ENCODE data around the gene ZNF367. TPM values are rescaled to one million over a fixed set of nuclear protein-coding genes. Genes with fewer than 3 reads are reported as not detected.

ZNF367 gene
- total and polyA plus RNA-seq, 9 of the 15 experiments (the other 6 are each of a cell fraction or from before 2014, with no cell fraction given), result 2.7 to 14.4 (median 10.0) TPM

DNA sequence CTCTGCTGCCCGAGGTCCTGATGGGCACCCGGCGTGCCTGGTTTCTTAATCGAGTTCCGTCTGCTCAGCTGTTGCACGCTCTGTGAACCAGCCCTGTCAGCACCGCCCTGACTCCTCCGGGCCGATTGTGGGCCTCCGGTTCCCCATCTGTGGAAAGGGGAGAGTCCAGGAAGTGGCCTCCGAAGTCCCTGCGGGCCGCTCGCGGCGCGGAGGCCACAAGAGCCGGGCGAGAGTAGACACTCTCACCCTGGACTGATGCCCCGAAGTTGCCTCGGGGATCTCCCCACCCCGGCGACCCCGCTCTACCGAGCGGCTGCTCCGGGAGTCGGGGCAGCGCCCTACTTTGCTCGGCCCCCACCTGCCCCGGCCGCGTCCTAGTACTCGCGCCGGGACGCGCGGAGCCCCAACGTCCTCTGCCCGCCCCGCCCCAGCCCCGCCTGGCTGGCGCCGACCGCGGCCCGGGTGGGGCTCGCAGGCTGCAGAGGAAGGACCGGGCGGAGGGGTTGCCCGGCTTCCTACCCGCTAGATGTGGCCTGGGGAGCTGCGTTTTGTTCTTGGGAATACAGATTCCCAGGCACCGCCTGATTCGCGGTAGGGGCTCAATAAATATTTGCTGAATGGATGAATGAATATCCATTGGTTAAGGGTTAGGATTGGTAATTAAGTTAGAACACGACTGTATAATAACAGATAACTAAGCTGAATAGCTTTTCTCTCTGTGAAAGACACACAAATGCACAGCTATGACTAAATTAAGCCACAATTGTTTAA is 935 bp upstream of the ZNF367 start (continued):
- TF ChIP-seq, protein P1, sequence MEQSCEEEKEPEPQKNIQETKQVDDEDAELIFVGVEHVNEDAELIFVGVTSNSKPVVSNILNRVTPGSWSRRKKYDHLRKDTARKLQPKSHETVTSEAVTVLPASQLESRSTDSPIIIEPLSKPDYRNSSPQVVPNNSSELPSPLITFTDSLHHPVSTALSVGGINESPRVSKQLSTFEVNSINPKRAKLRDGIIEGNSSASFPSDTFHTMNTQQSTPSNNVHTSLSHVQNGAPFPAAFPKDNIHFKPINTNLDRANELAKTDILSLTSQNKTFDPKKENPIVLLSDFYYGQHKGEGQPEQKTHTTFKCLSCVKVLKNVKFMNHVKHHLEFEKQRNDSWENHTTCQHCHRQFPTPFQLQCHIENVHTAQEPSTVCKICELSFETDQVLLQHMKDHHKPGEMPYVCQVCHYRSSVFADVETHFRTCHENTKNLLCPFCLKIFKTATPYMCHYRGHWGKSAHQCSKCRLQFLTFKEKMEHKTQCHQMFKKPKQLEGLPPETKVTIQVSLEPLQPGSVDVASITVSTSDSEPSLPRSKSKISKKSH (CRISPR knock-in tag; IDR thresholded peaks at IDR 0.05), result no peak
- TF ChIP-seq ZNF134 (CRISPR knock-in tag; conservative IDR thresholded peaks at IDR 0.05), result no peak
- TF ChIP-seq SMC3 (conservative IDR thresholded peaks at IDR 0.05; ENCODE audit: insufficient read depth, low read depth, low read length), result no peak
- no peak for TF ChIP-seq NCOA1 (IDR thresholded peaks at IDR 0.05; ENCODE audit: low read depth)
- no peak for TF ChIP-seq ZNF212 (CRISPR knock-in tag; IDR thresholded peaks at IDR 0.05)
- no peak for TF ChIP-seq SMARCE1 (IDR thresholded peaks at IDR 0.05)
- no peak for TF ChIP-seq HDAC8 (tag; IDR thresholded peaks at IDR 0.05)
- peak; percentile 42 for TF ChIP-seq POLR2B (IDR thresholded peaks at IDR 0.05; ENCODE audit: low read depth, partially characterized antibody)
- no peak for TF ChIP-seq TEAD4 (IDR thresholded peaks at IDR 0.05; ENCODE audit: low read length)
- no peak for TF ChIP-seq TEAD4 (CRISPR knock-in tag; IDR thresholded peaks at IDR 0.05; ENCODE audit: borderline replicate concordance)
- 0 out of 2 replicates have a peak, but pooled peaks have one; percentile 3 for TF ChIP-seq MXI1 (IDR thresholded peaks at IDR 0.05; ENCODE audit: low read depth, low read length)
- TF ChIP-seq, protein P2, sequence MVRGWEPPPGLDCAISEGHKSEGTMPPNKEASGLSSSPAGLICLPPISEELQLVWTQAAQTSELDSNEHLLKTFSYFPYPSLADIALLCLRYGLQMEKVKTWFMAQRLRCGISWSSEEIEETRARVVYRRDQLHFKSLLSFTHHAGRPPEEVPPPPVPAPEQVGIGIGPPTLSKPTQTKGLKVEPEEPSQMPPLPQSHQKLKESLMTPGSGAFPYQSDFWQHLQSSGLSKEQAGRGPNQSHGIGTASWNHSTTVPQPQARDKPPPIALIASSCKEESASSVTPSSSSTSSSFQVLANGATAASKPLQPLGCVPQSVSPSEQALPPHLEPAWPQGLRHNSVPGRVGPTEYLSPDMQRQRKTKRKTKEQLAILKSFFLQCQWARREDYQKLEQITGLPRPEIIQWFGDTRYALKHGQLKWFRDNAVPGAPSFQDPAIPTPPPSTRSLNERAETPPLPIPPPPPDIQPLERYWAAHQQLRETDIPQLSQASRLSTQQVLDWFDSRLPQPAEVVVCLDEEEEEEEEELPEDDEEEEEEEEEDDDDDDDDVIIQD (CRISPR knock-in tag; IDR thresholded peaks at IDR 0.05), result no peak
- TF ChIP-seq YBX1 (IDR thresholded peaks at IDR 0.05), result no peak
- no peak; the same call in 1 of the 2 replicates for TF ChIP-seq THRAP3 (IDR thresholded peaks at IDR 0.05; ENCODE audit: borderline replicate concordance)
- no peak for TF ChIP-seq SMAD3 (CRISPR knock-in tag; conservative IDR thresholded peaks at IDR 0.05)
- TF ChIP-seq MEF2A (IDR thresholded peaks at IDR 0.05; ENCODE audit: control insufficient read depth, low read depth, low read length), result no peak
- TF ChIP-seq, protein P3, sequence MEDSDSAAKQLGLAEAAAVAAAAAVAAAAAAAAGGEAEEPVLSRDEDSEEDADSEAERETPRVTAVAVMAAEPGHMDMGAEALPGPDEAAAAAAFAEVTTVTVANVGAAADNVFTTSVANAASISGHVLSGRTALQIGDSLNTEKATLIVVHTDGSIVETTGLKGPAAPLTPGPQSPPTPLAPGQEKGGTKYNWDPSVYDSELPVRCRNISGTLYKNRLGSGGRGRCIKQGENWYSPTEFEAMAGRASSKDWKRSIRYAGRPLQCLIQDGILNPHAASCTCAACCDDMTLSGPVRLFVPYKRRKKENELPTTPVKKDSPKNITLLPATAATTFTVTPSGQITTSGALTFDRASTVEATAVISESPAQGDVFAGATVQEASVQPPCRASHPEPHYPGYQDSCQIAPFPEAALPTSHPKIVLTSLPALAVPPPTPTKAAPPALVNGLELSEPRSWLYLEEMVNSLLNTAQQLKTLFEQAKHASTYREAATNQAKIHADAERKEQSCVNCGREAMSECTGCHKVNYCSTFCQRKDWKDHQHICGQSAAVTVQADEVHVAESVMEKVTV (CRISPR knock-in tag; IDR thresholded peaks at IDR 0.05), result no peak
- TF ChIP-seq PRMT5 (CRISPR knock-in tag; IDR thresholded peaks at IDR 0.05), result no peak
- TF ChIP-seq, protein P4, sequence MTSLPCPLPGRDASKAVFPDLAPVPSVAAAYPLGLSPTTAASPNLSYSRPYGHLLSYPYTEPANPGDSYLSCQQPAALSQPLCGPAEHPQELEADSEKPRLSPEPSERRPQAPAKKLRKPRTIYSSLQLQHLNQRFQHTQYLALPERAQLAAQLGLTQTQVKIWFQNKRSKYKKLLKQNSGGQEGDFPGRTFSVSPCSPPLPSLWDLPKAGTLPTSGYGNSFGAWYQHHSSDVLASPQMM (CRISPR knock-in tag; IDR thresholded peaks at IDR 0.05), result no peak
- TF ChIP-seq ZNF695 (CRISPR knock-in tag; IDR thresholded peaks at IDR 0.05), result no peak
- no peak for TF ChIP-seq ZNF224 (CRISPR knock-in tag; IDR thresholded peaks at IDR 0.05)
- TF ChIP-seq SRSF7 (optimal IDR thresholded peaks at IDR 0.05; ENCODE audit: low read depth, low read length), result no peak
- peak; percentile 63; the same call in 1 of the 2 replicates for TF ChIP-seq ETV1 (tag; conservative IDR thresholded peaks at IDR 0.05; ENCODE audit: low read depth)
- TF ChIP-seq GTF2A2 (tag; IDR thresholded peaks at IDR 0.05), result no peak; the same call in 1 of the 2 replicates
- TF ChIP-seq ZFP1 (CRISPR knock-in tag; IDR thresholded peaks at IDR 0.05), result no peak
- peak; percentile 85 for TF ChIP-seq ZFX (CRISPR knock-in tag; IDR thresholded peaks at IDR 0.05)

Data from K562 (cell line).